ENCODE measurements around the gene FAM111A. TPM values are rescaled to one million over a fixed set of nuclear protein-coding genes. Genes with fewer than 3 reads are reported as not detected.

The FAM111A gene
- total and polyA plus RNA-seq, 9 of the 15 experiments (the other 6 are each of a cell fraction or from before 2014, with no cell fraction given): 14.8 to 30.6 (median 20.1) TPM

GRCh38 chr11:59144579-59145345, 2.1 kb downstream of the FAM111A start (continued):
- peak; percentile 100 for TF ChIP-seq MGA (IDR thresholded peaks at IDR 0.05)
- no peak for TF ChIP-seq SLC30A9 (CRISPR knock-in tag; IDR thresholded peaks at IDR 0.05)
- peak; percentile 93 for TF ChIP-seq EP400 (IDR thresholded peaks at IDR 0.05)
- peak; percentile 19; the same call in 1 of the 2 replicates for TF ChIP-seq USF1 (CRISPR knock-in tag; IDR thresholded peaks at IDR 0.05)
- peak in 1 of 2 experiments; percentile 56; a peak in 1 of 4 replicates for TF ChIP-seq ZNF639 (CRISPR knock-in tag; conservative IDR thresholded peaks at IDR 0.05 in 1 of 2, IDR thresholded peaks at IDR 0.05 in 1 of 2)
- no peak for TF ChIP-seq ZNF766 (CRISPR knock-in tag; conservative IDR thresholded peaks at IDR 0.05)
